Stimulated activated CD8-positive, alpha-beta memory T cell treated with anti-CD3 and anti-CD28 coated beads, Interleukin-2, amount 100 ng/mL, for 48 hours (primary cell): Measurements from ENCODE around the gene C5orf58.

Experiments used
- DNase-seq, 2 donors: peaks; one replicate each; pipeline ENCODE4 v3.0.0-alpha.2; 2020; ENCODE audit warnings: low read depth in 2 of 2

The C5orf58 gene

DNA sequence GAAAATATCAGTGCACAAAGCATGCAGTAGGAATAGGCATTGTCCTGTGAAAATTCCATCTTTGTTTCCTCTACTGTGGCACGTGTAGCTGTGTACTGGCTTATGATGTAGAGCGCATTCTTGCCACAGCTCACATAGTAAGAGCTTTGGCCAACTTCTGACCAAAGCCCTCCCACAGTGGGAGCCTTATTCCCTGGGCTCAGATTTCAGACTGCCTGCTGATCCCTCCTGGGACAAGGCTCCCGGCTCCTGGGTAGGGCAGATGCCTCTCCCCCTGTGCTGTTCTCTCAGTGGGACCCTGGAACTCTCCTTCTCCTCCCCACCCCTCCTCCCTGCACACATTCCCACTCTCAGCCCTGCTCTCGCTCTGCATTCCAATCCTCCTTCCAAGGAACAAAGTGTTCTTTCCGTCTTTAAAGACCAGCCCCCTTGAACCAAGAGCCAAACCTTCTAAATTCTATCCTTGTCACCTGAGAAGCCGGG is 47.3 kb downstream of the C5orf58 start:
- no peak for DNase-seq

GRCh38 chr5:170283296-170283695 is 50.5 kb downstream of the C5orf58 start:
- no peak for DNase-seq

DNA sequence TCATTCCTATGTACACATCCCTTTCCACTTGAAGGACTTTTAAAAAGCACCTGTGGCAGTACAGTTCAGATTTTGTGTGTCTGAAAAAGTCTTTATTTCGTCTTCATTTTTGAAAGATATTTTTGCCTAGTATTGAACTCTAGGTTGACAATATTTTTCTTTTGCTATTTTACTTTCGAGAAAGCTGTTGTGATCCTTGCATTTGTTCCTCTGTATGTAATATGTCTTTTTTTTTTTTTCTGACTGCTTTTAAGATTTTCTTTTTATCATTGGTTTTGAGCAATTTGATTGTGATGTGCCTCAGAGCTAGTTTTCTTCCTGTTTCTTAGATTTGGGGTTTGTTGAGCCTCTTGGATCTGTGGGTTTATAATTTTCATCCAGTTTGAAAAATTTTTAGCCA is 51.4 kb downstream of the C5orf58 start:
- no peak for DNase-seq

GRCh38 chr5:170285181-170285580 is 52.4 kb downstream of the C5orf58 start:
- DNase-seq, result no peak

DNA sequence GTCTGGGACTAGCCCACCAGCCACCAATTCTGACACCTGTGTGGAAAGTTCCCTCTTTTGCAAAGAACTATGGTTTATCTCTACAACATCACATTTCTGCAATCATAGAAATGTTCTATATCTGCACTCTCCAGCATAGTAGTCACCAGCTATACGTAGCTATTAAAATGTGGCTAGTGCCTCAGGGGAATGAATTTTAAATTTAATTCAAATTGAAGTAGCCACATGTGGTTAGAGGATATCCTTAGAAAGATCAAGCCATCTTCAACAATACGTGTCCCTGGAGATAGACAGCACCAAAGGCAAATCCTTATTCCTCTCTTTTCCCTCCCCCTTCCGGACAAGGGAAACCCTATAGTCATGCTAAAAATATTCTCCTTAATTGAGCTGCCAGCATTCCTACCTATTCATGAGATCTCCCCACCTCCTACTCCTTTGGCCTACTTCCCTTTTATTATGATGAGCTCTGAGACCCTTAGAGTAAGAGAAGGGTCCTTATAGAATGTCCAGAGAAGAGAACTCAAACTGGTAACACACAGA is 53.7 kb downstream of the C5orf58 start:
- no peak for DNase-seq

DNA sequence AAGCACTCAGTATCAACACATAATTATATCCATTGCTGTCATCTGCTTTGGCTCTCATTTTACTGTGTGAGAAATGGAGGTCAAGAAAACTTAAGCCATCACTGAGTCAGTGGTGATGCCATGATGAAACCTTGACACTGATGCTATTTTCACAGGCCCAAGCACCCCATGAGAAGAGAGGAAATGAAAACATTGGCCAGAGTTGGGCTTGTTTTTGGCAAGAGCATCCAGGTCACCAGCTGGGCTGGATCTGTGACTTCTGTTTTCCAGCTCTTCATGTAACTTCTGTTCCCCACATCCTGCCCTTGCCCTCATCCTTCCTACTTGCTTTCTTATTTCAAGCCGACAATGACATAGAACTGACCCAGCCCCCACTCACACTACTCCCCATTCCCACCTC is 54.7 kb downstream of the C5orf58 start:
- no peak for DNase-seq

DNA sequence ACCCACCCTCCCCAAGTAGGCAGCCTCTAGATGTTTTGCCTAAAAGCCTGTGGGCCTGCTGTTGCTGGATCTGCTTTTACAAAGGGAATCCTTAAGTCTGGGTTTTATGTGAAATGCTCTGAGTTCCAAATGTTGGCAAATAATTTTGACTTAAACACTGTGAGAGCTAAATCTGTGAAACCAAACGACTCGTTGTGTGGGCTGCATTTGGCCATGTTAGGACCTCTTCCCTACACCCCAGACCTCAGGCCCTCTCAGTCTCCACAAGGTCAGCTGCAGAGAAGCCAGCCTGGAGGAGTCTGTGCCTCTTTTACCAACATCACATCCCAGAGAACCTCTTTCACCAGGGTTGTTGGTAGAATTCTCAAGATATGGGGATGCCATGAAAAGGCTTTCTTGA is 55.4 kb downstream of the C5orf58 start:
- DNase-seq, result no peak

GRCh38 chr5:170288551-170288950 is 55.8 kb downstream of the C5orf58 start:
- DNase-seq, result no peak

DNA sequence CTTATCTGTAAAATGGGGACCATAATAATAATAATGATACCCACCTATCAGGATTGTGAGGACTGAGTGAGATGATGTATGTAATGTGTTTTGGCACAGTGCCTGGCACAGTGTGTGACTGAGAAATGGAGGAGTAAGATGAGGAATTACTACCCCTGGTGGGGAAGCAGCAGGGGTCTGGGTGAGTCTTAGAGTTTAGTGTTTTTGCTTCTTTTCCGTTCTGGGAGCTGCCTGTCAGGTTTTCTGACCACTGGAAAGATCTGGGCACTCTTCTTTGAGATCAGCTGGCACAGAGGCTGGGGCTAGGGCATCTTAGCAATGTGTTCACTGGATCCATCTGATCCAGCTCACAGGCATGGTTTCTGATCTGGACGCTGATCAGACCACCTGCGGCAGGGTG is 56.3 kb downstream of the C5orf58 start:
- DNase-seq, result no peak

DNA sequence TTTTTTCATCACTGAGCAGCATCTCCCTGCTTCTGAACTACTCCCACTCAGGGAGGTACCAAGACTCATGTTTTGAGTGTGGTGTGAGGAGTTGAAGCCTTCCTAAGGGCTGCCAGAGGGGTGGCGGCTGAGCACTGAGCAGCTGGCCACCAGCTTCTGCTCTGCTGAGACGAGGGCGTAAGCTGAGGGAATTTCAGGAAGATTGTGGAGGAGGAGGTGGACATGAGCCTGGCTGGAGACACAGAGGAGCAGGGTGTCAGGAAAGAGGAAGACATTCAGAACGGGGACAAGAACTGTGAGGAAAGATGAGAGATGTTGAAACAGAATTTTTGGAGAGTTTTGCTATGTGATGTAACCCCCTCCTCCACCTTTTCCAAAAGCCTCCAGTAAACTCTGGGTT is 57.0 kb downstream of the C5orf58 start:
- no peak for DNase-seq

DNA sequence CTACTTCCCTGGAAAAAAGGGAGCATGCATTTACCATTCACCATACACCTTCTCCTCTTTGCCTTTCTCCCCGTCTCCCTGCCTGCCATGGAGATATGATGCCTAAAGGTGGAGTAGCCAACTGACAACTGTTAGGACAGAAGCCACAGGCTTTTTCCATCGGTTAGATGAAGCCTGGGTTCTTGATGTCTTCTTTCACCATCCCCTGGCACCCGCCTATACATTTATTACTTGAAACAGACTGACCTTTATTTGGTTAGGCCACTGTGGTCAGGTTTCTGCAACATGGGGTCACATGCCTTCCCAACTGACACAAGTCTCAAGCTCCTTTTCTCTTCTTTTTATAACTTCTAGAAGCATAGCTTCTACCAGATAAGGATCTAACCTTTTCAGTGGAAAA is 57.7 kb downstream of the C5orf58 start:
- DNase-seq, result no peak

DNA sequence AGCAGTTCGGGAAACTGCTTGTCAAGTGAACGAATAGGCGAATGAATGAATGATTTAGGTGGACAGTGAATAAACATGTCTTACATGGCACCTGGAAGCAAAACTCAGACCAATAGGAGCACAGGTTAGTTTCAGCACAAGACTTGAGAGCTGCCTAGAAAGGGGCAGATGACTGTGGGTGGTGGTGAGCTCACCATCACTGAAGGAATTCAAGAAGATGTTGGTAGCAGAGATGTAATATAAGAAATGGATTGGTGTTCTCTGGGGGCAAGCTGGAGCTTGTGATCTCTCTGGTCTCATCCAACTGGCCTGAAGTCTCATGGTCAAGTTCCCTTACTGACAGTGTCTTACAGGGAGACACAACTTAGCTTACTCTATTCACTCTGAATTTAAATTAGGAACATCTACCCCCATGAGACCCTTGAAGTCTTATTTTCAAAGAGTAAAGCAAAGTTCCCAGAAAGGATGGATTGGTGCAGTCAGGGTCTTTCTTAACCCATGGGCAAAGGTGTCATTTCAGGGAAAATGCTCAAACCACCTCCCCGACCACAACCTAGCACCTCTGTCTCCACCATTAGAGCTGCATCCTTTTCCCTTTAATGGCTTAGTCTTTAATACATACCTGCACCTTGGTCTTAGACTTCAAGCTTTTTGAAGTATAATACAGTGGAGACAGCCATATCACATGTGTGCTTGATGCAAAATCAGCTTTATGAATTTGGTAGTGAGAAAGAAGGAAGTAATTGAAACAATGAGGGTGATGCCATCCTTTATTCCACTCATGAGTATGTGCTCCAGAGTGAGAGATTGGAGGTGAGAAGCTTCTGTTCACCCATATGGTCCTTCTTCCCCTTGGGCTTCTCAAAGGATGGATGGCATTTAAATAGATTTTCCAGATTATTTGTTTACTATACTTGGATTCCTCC is 59.7 kb downstream of the C5orf58 start:
- DNase-seq, result no peak

GRCh38 chr5:170293273-170293672 is 60.5 kb downstream of the C5orf58 start:
- peak; percentile 56 to 65 for DNase-seq

DNA sequence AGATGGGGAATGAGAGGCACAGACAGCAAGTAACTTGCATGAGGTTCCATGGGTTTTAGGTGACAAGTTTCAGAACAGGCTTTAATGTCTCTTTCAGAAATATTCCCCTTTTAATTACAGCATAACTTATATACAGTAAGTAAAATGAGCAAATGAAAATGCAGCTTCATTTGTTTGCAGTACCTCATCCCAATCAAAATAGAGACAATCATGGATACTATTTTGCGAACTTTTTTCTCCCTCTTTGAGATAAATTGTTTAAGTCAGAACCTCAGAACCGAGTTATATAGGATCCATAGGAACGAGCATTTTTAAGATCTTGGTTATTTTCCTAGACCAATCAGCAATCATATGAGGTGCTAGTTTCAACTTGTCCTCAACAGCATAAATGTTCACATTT is 61.3 kb downstream of the C5orf58 start:
- DNase-seq, result no peak

- no peak for DNase-seq
These were observed 61.8 kb downstream of the C5orf58 start for GRCh38 chr5:170294556-170294955.
